ENCODE data around the gene MED16.
"Not testable (repeated sequence)": the region's sequence is repeated elsewhere in the genome, so short reads cannot be mapped to it uniquely, and the experiment has no call there.

Gene MED16

GRCh38 chr19:858868-859843 is 33.8 kb downstream of the MED16 start, which contains the start of gene CFD:
CFD (plus strand) TSS chr19:859664; CDS start chr19:859690, 26 bp downstream.
- Histone ChIP-seq H3K36me3 (ENCODE audit: control insufficient read depth, insufficient read depth, low read length) (no peaks in the 10 kb centered on the region), H3K27me3 (ENCODE audit: control insufficient read depth, insufficient read depth, low read length, poor library complexity, severe bottlenecking) (peaks cover 49% of the 10 kb centered on the region), H3K4me1 (ENCODE audit: control insufficient read depth, insufficient read depth, low read length) (no peaks in the 10 kb centered on the region), H3K27ac (ENCODE audit: insufficient read depth, low read depth, low read length, poor library complexity, severe bottlenecking) (no peak within 1 kb of the TSS), H3K4me3 (ENCODE audit: insufficient read depth, low read depth, low read length) (peak within 1 kb of the TSS; percentile 16), H3K9me3 (ENCODE audit: control insufficient read depth, low read length) (no peaks in the 10 kb centered on the region)
- whole genome bisulfite sequencing, 2 experiments = 69 to 78% methylated on average over 24 of the region's 24 CpGs

- Histone ChIP-seq H3K4me3 (ENCODE audit: insufficient read depth, low read depth, low read length) (no peak overlapping the region), H3K4me1 (ENCODE audit: control insufficient read depth, insufficient read depth, low read length) (no peaks in the 10 kb centered on the region), H3K9me3 (ENCODE audit: control insufficient read depth, low read length) (no peaks in the 10 kb centered on the region), H3K27me3 (ENCODE audit: control insufficient read depth, insufficient read depth, low read length, poor library complexity, severe bottlenecking) (peaks cover 46% of the 10 kb centered on the region), H3K27ac (ENCODE audit: insufficient read depth, low read depth, low read length, poor library complexity, severe bottlenecking) (no peak overlapping the region), H3K36me3 (ENCODE audit: control insufficient read depth, insufficient read depth, low read length) (no peaks in the 10 kb centered on the region)
- WGBS, 2 experiments = 79 to 81% methylated on average over 9 of the region's 9 CpGs
These were observed 34.7 kb downstream of the MED16 start for GRCh38 chr19:858284-858683.

GRCh38 chr19:855566-856120 is 37.3 kb downstream of the MED16 start:
- Histone ChIP-seq H3K27me3 (ENCODE audit: control insufficient read depth, insufficient read depth, low read length, poor library complexity, severe bottlenecking) (peaks cover 21% of the 10 kb centered on the region), H3K27ac (ENCODE audit: insufficient read depth, low read depth, low read length, poor library complexity, severe bottlenecking) (no peak overlapping the region), H3K4me1 (ENCODE audit: control insufficient read depth, insufficient read depth, low read length) (no peaks in the 10 kb centered on the region), H3K36me3 (ENCODE audit: control insufficient read depth, insufficient read depth, low read length) (no peaks in the 10 kb centered on the region), H3K9me3 (ENCODE audit: control insufficient read depth, low read length) (no peaks in the 10 kb centered on the region), H3K4me3 (ENCODE audit: insufficient read depth, low read depth, low read length) (no peak overlapping the region)
- 79 to 82% methylated on average over 40 of the region's 40 CpGs for WGBS, 2 experiments

- no peaks in the 10 kb centered on the region for H3K4me1 ChIP-seq (ENCODE audit: control insufficient read depth, insufficient read depth, low read length)
- no peak overlapping the region for H3K27ac ChIP-seq (ENCODE audit: insufficient read depth, low read depth, low read length, poor library complexity, severe bottlenecking)
- WGBS, 2 experiments = 89% methylated on average over 12 of the region's 12 CpGs
- no peaks in the 10 kb centered on the region for H3K36me3 ChIP-seq (ENCODE audit: control insufficient read depth, insufficient read depth, low read length)
- no peak overlapping the region for H3K4me3 ChIP-seq (ENCODE audit: insufficient read depth, low read depth, low read length)
- H3K9me3 ChIP-seq (ENCODE audit: control insufficient read depth, low read length) = no peaks in the 10 kb centered on the region
- H3K27me3 ChIP-seq (ENCODE audit: control insufficient read depth, insufficient read depth, low read length, poor library complexity, severe bottlenecking) = peaks cover 16% of the 10 kb centered on the region
These were observed 37.8 kb downstream of the MED16 start for GRCh38 chr19:855142-855541.

- Histone ChIP-seq H3K9me3 (ENCODE audit: control insufficient read depth, low read length) (no peaks in the 10 kb centered on the region), H3K4me3 (ENCODE audit: insufficient read depth, low read depth, low read length) (no peak overlapping the region)
These were observed 38.4 kb downstream of the MED16 start for GRCh38 chr19:854549-854948.

GRCh38 chr19:853614-854220 is 39.3 kb downstream of the MED16 start:
- not testable (repeated sequence) for H3K27me3 ChIP-seq (ENCODE audit: control insufficient read depth, insufficient read depth, low read length, poor library complexity, severe bottlenecking); H3K4me3 ChIP-seq (ENCODE audit: insufficient read depth, low read depth, low read length); H3K36me3 ChIP-seq (ENCODE audit: control insufficient read depth, insufficient read depth, low read length); H3K9me3 ChIP-seq (ENCODE audit: control insufficient read depth, low read length); H3K27ac ChIP-seq (ENCODE audit: insufficient read depth, low read depth, low read length, poor library complexity, severe bottlenecking); H3K4me1 ChIP-seq (ENCODE audit: control insufficient read depth, insufficient read depth, low read length)
- WGBS, 2 experiments = 86 to 94% methylated on average over 11 of the region's 17 CpGs

More at GRCh38 chr19:854549-854948, 38.4 kb downstream of the MED16 start:
- peaks cover 10% of the 10 kb centered on the region for H3K27me3 ChIP-seq (ENCODE audit: control insufficient read depth, insufficient read depth, low read length, poor library complexity, severe bottlenecking)
- no peaks in the 10 kb centered on the region for H3K36me3 ChIP-seq (ENCODE audit: control insufficient read depth, insufficient read depth, low read length)
- no peaks in the 10 kb centered on the region for H3K4me1 ChIP-seq (ENCODE audit: control insufficient read depth, insufficient read depth, low read length)
- H3K27ac ChIP-seq (ENCODE audit: insufficient read depth, low read depth, low read length, poor library complexity, severe bottlenecking) = no peak overlapping the region
- WGBS, 2 experiments = 97 to 100% methylated on average over 4 of the region's 6 CpGs

- Histone ChIP-seq H3K36me3 (ENCODE audit: control insufficient read depth, insufficient read depth, low read length) (no peaks in the 10 kb centered on the region), H3K4me3 (ENCODE audit: insufficient read depth, low read depth, low read length) (no peak overlapping the region), H3K27me3 (ENCODE audit: control insufficient read depth, insufficient read depth, low read length, poor library complexity, severe bottlenecking) (peaks cover 4% of the 10 kb centered on the region), H3K9me3 (ENCODE audit: control insufficient read depth, low read length) (no peaks in the 10 kb centered on the region), H3K4me1 (ENCODE audit: control insufficient read depth, insufficient read depth, low read length) (no peaks in the 10 kb centered on the region), H3K27ac (ENCODE audit: insufficient read depth, low read depth, low read length, poor library complexity, severe bottlenecking) (no peak overlapping the region)
- 92 to 93% methylated on average over 67 of the region's 67 CpGs for WGBS, 2 experiments
These were observed 39.9 kb downstream of the MED16 start for GRCh38 chr19:853014-853585.

GRCh38 chr19:852136-853013 is 40.6 kb downstream of the MED16 start, which contains the start of gene ELANE:
ELANE (plus strand) TSS chr19:852303; CDS start chr19:852329, 26 bp downstream.
- Histone ChIP-seq H3K27ac (ENCODE audit: insufficient read depth, low read depth, low read length, poor library complexity, severe bottlenecking) (no peak within 1 kb of the TSS), H3K4me3 (ENCODE audit: insufficient read depth, low read depth, low read length) (no peak within 1 kb of the TSS), H3K27me3 (ENCODE audit: control insufficient read depth, insufficient read depth, low read length, poor library complexity, severe bottlenecking) (peaks cover 4% of the 10 kb centered on the region), H3K9me3 (ENCODE audit: control insufficient read depth, low read length) (no peaks in the 10 kb centered on the region), H3K4me1 (ENCODE audit: control insufficient read depth, insufficient read depth, low read length) (no peaks in the 10 kb centered on the region), H3K36me3 (ENCODE audit: control insufficient read depth, insufficient read depth, low read length) (no peaks in the 10 kb centered on the region)
- WGBS, 2 experiments = 89 to 91% methylated on average over 55 of the region's 55 CpGs

GRCh38 chr19:850979-851335 is 42.0 kb downstream of the MED16 start:
- Histone ChIP-seq H3K9me3 (ENCODE audit: control insufficient read depth, low read length) (no peaks in the 10 kb centered on the region), H3K27ac (ENCODE audit: insufficient read depth, low read depth, low read length, poor library complexity, severe bottlenecking) (peak overlapping the region; percentile 26), H3K4me3 (ENCODE audit: insufficient read depth, low read depth, low read length) (no peak overlapping the region), H3K4me1 (ENCODE audit: control insufficient read depth, insufficient read depth, low read length) (no peaks in the 10 kb centered on the region), H3K36me3 (ENCODE audit: control insufficient read depth, insufficient read depth, low read length) (no peaks in the 10 kb centered on the region), H3K27me3 (ENCODE audit: control insufficient read depth, insufficient read depth, low read length, poor library complexity, severe bottlenecking) (peaks cover 4% of the 10 kb centered on the region)
- 80 to 81% methylated on average over 13 of the region's 13 CpGs for WGBS, 2 experiments
